ENCODE measurements around the gene SRSF6.

DNA sequence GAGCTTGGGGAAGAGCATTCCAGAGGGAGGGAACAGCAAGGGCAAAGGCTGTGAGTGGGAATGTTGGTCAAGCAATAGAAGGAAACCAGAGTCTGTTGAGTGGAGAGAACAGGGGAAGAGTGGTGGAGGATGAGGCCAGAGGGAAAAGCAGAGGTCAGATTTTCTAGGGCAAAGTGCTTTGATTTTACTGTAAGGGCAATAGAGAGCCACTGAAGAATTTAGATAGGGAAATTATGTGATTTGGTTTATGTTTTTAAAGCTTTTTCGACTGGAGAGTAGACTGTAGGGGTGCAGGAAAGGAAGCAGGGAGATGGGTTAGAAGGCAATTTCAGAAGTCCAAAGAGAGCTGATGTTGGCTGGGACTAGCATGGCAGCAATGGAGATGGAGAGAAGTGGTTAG lies 54.2 kb downstream of the SRSF6 start:
- TF ChIP-seq, protein P1, sequence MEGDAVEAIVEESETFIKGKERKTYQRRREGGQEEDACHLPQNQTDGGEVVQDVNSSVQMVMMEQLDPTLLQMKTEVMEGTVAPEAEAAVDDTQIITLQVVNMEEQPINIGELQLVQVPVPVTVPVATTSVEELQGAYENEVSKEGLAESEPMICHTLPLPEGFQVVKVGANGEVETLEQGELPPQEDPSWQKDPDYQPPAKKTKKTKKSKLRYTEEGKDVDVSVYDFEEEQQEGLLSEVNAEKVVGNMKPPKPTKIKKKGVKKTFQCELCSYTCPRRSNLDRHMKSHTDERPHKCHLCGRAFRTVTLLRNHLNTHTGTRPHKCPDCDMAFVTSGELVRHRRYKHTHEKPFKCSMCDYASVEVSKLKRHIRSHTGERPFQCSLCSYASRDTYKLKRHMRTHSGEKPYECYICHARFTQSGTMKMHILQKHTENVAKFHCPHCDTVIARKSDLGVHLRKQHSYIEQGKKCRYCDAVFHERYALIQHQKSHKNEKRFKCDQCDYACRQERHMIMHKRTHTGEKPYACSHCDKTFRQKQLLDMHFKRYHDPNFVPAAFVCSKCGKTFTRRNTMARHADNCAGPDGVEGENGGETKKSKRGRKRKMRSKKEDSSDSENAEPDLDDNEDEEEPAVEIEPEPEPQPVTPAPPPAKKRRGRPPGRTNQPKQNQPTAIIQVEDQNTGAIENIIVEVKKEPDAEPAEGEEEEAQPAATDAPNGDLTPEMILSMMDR (IDR thresholded peaks at IDR 0.05) = no peak
- no peak for TF ChIP-seq POLR2A (IDR thresholded peaks at IDR 0.05)
